Hepatocyte (in vitro differentiated cells): ENCODE results near the gene TUBB3. TPM values are rescaled to one million over a fixed set of nuclear protein-coding genes. Genes with fewer than 3 reads are reported as not detected.

Experiments
- DNase-seq: peaks from one replicate; pipeline ENCODE4 v3.0.0-alpha.2; 2016; ENCODE audit warnings: low spot score
- H2AFZ ChIP-seq: fragments of 200-600 bp; sonication (generic); 2 replicates; pipeline ENCODE4 v1.6.0; 2016; ENCODE audit warnings: antibody characterized with exemption, mild to moderate bottlenecking
- H3K27ac ChIP-seq: fragments of 200-600 bp; sonication (generic); 2 replicates; pipeline ENCODE4 v1.5.1; 2016; ENCODE audit warnings: mild to moderate bottlenecking
- H3K27me3 ChIP-seq: fragments of 200-600 bp; sonication (generic); 2 replicates; pipeline ENCODE4 v1.6.1; 2016
- H3K36me3 ChIP-seq: fragments of 200-600 bp; sonication (generic); replicated peaks from 2 replicates; pipeline ENCODE4 v1.5.1; 2016; ENCODE audit warnings: low read depth; ENCODE audit not compliant: insufficient read depth
- H3K4me1 ChIP-seq: fragments of 200-600 bp; sonication (generic); 2 replicates; pipeline ENCODE4 v1.5.1; 2016; ENCODE audit warnings: mild to moderate bottlenecking, moderate library complexity; ENCODE audit not compliant: insufficient read depth
- H3K4me2 ChIP-seq: fragments of 200-600 bp; sonication (generic); 2 replicates; pipeline ENCODE4 v1.6.0; 2016
- H3K4me3 ChIP-seq: fragments of 200-600 bp; sonication (generic); 2 replicates; pipeline ENCODE4 v1.5.1; 2016; ENCODE audit warnings: mild to moderate bottlenecking
- H3K79me2 ChIP-seq: fragments of 200-600 bp; sonication (generic); 2 replicates; pipeline ENCODE4 v1.6.0; 2017; ENCODE audit warnings: mild to moderate bottlenecking
- H3K9me2 ChIP-seq: fragments of 200-600 bp; sonication (generic); replicated peaks from 2 replicates; pipeline ENCODE4 v1.6.0; 2017; ENCODE audit warnings: mild to moderate bottlenecking; ENCODE audit not compliant: insufficient read depth
- H3K9me3 ChIP-seq: fragments of 200-600 bp; sonication (generic); 2 replicates; pipeline ENCODE4 v1.5.1; 2016; ENCODE audit warnings: low read depth, mild to moderate bottlenecking
- H4K20me1 ChIP-seq: fragments of 200-600 bp; sonication (generic); 2 replicates; pipeline ENCODE4 v1.6.0; 2016; ENCODE audit warnings: mild to moderate bottlenecking; ENCODE audit not compliant: insufficient read depth, poor library complexity, severe bottlenecking
- CTCF ChIP-seq: fragments of 200-600 bp; sonication (generic); IDR thresholded peaks from 2 replicates; pipeline ENCODE4 v1.5.1; 2016; ENCODE audit warnings: antibody characterized with exemption, mild to moderate bottlenecking; ENCODE audit not compliant: poor library complexity
- EZH2 ChIP-seq: fragments of 200-600 bp; sonication (generic); IDR thresholded peaks from 2 replicates; pipeline ENCODE4 v1.6.1; 2016; ENCODE audit warnings: antibody characterized with exemption, mild to moderate bottlenecking, borderline replicate concordance
- EZH2phosphoT487 ChIP-seq: fragments of 200-600 bp; sonication (generic); IDR thresholded peaks from one replicate; pipeline ENCODE4 v1.6.1; 2018; ENCODE audit warnings: antibody characterized with exemption, mild to moderate bottlenecking, low read depth, moderate library complexity; ENCODE audit not compliant: unreplicated experiment, severe bottlenecking
- WGBS: methylation state at CpG from one replicate; pipeline ENCODE4 v1.1.6; 2016; ENCODE audit warnings: low lambda C conversion rate; ENCODE audit errors: missing lambda C conversion rate; 5-methylcytosine and 5-hydroxymethylcytosine counted together
- polyA plus RNA-seq: library from polyadenylated mRNA; unstranded; fragments of >200 nt; fragmentation: Nextera tagmentation; extraction: Ambion mirVana; gene quantifications from 2 replicates; pipeline ENCODE4 v1.2.1, GENCODE V29; 2016
- total RNA-seq: library from RNA; depleted of rRNA; stranded (reverse); fragments of >200 nt; gene quantifications from 2 replicates; pipeline ENCODE4 v1.2.3, GENCODE V29; 2014

TUBB3 gene
- total and polyA plus RNA-seq, 2 experiments from 2014 or later = 69.3 to 87.2 TPM

- H4K20me1 ChIP-seq = no peaks in the 10 kb centered on the region
- TF ChIP-seq EZH2phosphoT487 (no peak), EZH2 (no peak), CTCF (no peak)
- H3K79me2 ChIP-seq = peaks cover 61% of the 10 kb centered on the region
- peak overlapping the region; percentile 98 for H3K27ac ChIP-seq
- WGBS = 2% methylated on average over 70 of the region's 104 CpGs
- H3K4me2 ChIP-seq = peak overlapping the region; percentile 97
- peak; percentile 98 for DNase-seq
- no peaks in the 10 kb centered on the region for H3K9me2 ChIP-seq
- H3K4me1 ChIP-seq = peaks cover 9% of the 10 kb centered on the region
- no peaks in the 10 kb centered on the region for H3K36me3 ChIP-seq
- H3K4me3 ChIP-seq = peak overlapping the region; percentile 80
- H3K27me3 ChIP-seq = no peaks in the 10 kb centered on the region
- H3K9me3 ChIP-seq = peaks cover 11% of the 10 kb centered on the region
- peak overlapping the region; percentile 100 for H2AFZ ChIP-seq
Measured at GRCh38 chr16:89972244-89973234, 49.4 kb downstream of the TUBB3 start.

- Histone ChIP-seq H2AFZ (peak overlapping the region; percentile 86), H3K4me3 (peak overlapping the region; percentile 80), H3K27me3 (no peaks in the 10 kb centered on the region), H3K9me3 (peaks cover 11% of the 10 kb centered on the region), H3K4me1 (peaks cover 9% of the 10 kb centered on the region), H3K27ac (peak overlapping the region; percentile 98), H3K36me3 (no peaks in the 10 kb centered on the region), H3K4me2 (peak overlapping the region; percentile 97), H3K9me2 (no peaks in the 10 kb centered on the region), H3K79me2 (peaks cover 67% of the 10 kb centered on the region), H4K20me1 (no peaks in the 10 kb centered on the region)
- WGBS = 27% methylated on average over 14 of the region's 14 CpGs
- no peak for DNase-seq
- TF ChIP-seq CTCF (no peak), EZH2 (no peak), EZH2phosphoT487 (no peak)
Measured at GRCh38 chr16:89973235-89973634, 50.1 kb downstream of the TUBB3 start.

GRCh38 chr16:89973654-89974335 lies 50.7 kb downstream of the TUBB3 start:
- Histone ChIP-seq H3K4me3 (no peak overlapping the region), H3K4me2 (peak overlapping the region; percentile 97), H3K9me2 (no peaks in the 10 kb centered on the region), H3K36me3 (no peaks in the 10 kb centered on the region), H4K20me1 (no peaks in the 10 kb centered on the region), H3K79me2 (peaks cover 67% of the 10 kb centered on the region), H3K27me3 (no peaks in the 10 kb centered on the region), H3K9me3 (peaks cover 11% of the 10 kb centered on the region), H2AFZ (no peak overlapping the region), H3K4me1 (peaks cover 9% of the 10 kb centered on the region), H3K27ac (no peak overlapping the region)
- DNase-seq = peak; percentile 35
- no peak for TF ChIP-seq EZH2
- no peak for TF ChIP-seq CTCF
- no peak for TF ChIP-seq EZH2phosphoT487
- WGBS = 83% methylated on average over 13 of the region's 13 CpGs
